Adipocyte (in vitro differentiated cells): ENCODE results near the gene UBE2R2.
"Not testable (repeated sequence)": the region's sequence is repeated elsewhere in the genome, so short reads cannot be mapped to it uniquely, and the experiment has no call there.

Experiments
- DNase-seq: peaks from one replicate; pipeline ENCODE4 v3.0.0-alpha.2; 2015; ENCODE audit warnings: low read depth
- H3K27me3 ChIP-seq: replicated peaks from 2 replicates; pipeline ENCODE4 v1.7.0; 2013; ENCODE audit warnings: mild to moderate bottlenecking, low read length, moderate library complexity; ENCODE audit not compliant: control insufficient read depth, insufficient read depth
- H3K36me3 ChIP-seq: 2 replicates; pipeline ENCODE4 v1.7.0; 2013; ENCODE audit warnings: low read length, mild to moderate bottlenecking, moderate library complexity; ENCODE audit not compliant: control insufficient read depth, insufficient read depth, severe bottlenecking
- H3K4me1 ChIP-seq: 2 replicates; pipeline ENCODE4 v1.7.0; 2013; ENCODE audit warnings: mild to moderate bottlenecking, low read length, moderate library complexity; ENCODE audit not compliant: control insufficient read depth, insufficient read depth
- H3K4me3 ChIP-seq: 2 replicates; pipeline ENCODE4 v1.7.0; 2013; ENCODE audit warnings: mild to moderate bottlenecking, low read length, moderate library complexity
- H3K9ac ChIP-seq: 2 replicates; pipeline ENCODE4 v1.7.0; 2013; ENCODE audit warnings: mild to moderate bottlenecking, low read length, moderate library complexity
- H3K9me3 ChIP-seq: 2 replicates; pipeline ENCODE4 v1.7.0; 2013; ENCODE audit warnings: mild to moderate bottlenecking, low read length, moderate library complexity; ENCODE audit not compliant: control insufficient read depth

UBE2R2 gene

GRCh38 chr9:33816327-33817252 is at the start of gene UBE2R2:
UBE2R2 (plus strand) TSS chr9:33817160; CDS start chr9:33817758, 598 bp downstream.
- Histone ChIP-seq H3K9ac (peak within 1 kb of the TSS; percentile 99), H3K4me3 (peak within 1 kb of the TSS; percentile 92), H3K4me1 (peaks cover 52% of the 10 kb centered on the region), H3K9me3 (no peaks in the 10 kb centered on the region), H3K27me3 (no peaks in the 10 kb centered on the region), H3K36me3 (no peaks in the 10 kb centered on the region)
- DNase-seq = peak; percentile 95

- DNase-seq = peak; percentile 18
- H3K4me1 ChIP-seq, H3K36me3 ChIP-seq, H3K27me3 ChIP-seq, H3K4me3 ChIP-seq, H3K9ac ChIP-seq, H3K9me3 ChIP-seq: not testable (repeated sequence)
These were observed 46.6 kb upstream of the UBE2R2 start for GRCh38 chr9:33770156-33770880.

GRCh38 chr9:33773135-33773534 is 43.8 kb upstream of the UBE2R2 start:
- H3K9ac ChIP-seq, DNase-seq, H3K27me3 ChIP-seq, H3K4me3 ChIP-seq, H3K4me1 ChIP-seq, H3K36me3 ChIP-seq, H3K9me3 ChIP-seq: not testable (repeated sequence)

- not testable (repeated sequence) for H3K9ac ChIP-seq, H3K27me3 ChIP-seq, H3K4me1 ChIP-seq, H3K4me3 ChIP-seq, DNase-seq, H3K9me3 ChIP-seq, H3K36me3 ChIP-seq
These were observed 42.8 kb upstream of the UBE2R2 start for GRCh38 chr9:33774074-33774659.

- Histone ChIP-seq H3K4me1 (peaks cover 15% of the 10 kb centered on the region), H3K9me3 (peaks cover 4% of the 10 kb centered on the region), H3K36me3 (no peaks in the 10 kb centered on the region), H3K4me3 (no peak overlapping the region), H3K9ac (no peak overlapping the region), H3K27me3 (no peaks in the 10 kb centered on the region)
- no peak for DNase-seq
These were observed 40.4 kb upstream of the UBE2R2 start for GRCh38 chr9:33776578-33776977.

- Histone ChIP-seq H3K27me3 (no peaks in the 10 kb centered on the region), H3K36me3 (no peaks in the 10 kb centered on the region), H3K9ac (peak overlapping the region; percentile 5), H3K9me3 (peaks cover 4% of the 10 kb centered on the region), H3K4me3 (no peak overlapping the region), H3K4me1 (peaks cover 27% of the 10 kb centered on the region)
- DNase-seq = peak; percentile 87
These were observed 38.1 kb upstream of the UBE2R2 start for GRCh38 chr9:33778700-33779351.

- H3K27me3 ChIP-seq = no peaks in the 10 kb centered on the region
- no peak overlapping the region for H3K4me3 ChIP-seq
These were observed 36.7 kb upstream of the UBE2R2 start for GRCh38 chr9:33780276-33780675.

GRCh38 chr9:33781736-33782135 is 35.2 kb upstream of the UBE2R2 start:
- Histone ChIP-seq H3K4me3 (no peak overlapping the region), H3K36me3 (no peaks in the 10 kb centered on the region), H3K9ac (no peak overlapping the region), H3K27me3 (no peaks in the 10 kb centered on the region), H3K4me1 (peaks cover 27% of the 10 kb centered on the region), H3K9me3 (no peaks in the 10 kb centered on the region)
- DNase-seq = no peak

More at GRCh38 chr9:33780276-33780675, 36.7 kb upstream of the UBE2R2 start:
- Histone ChIP-seq H3K9me3 (peaks cover 4% of the 10 kb centered on the region), H3K36me3 (no peaks in the 10 kb centered on the region), H3K9ac (no peak overlapping the region), H3K4me1 (peaks cover 27% of the 10 kb centered on the region)
- DNase-seq = no peak

- peak; percentile 65 for DNase-seq
- H3K36me3 ChIP-seq = no peaks in the 10 kb centered on the region
- H3K4me1 ChIP-seq = peaks cover 27% of the 10 kb centered on the region
- no peak overlapping the region for H3K9ac ChIP-seq
- H3K4me3 ChIP-seq = no peak overlapping the region
- H3K9me3 ChIP-seq = no peaks in the 10 kb centered on the region
- no peaks in the 10 kb centered on the region for H3K27me3 ChIP-seq
These were observed 34.4 kb upstream of the UBE2R2 start for GRCh38 chr9:33782395-33783152.

- no peaks in the 10 kb centered on the region for H3K36me3 ChIP-seq
- H3K4me1 ChIP-seq = peaks cover 11% of the 10 kb centered on the region
- no peak for DNase-seq
- H3K9ac ChIP-seq = no peak overlapping the region
- no peaks in the 10 kb centered on the region for H3K27me3 ChIP-seq
- H3K4me3 ChIP-seq = no peak overlapping the region
- H3K9me3 ChIP-seq = no peaks in the 10 kb centered on the region
These were observed 31.0 kb upstream of the UBE2R2 start for GRCh38 chr9:33785914-33786313.
